Skeletal muscle satellite cell (primary cell): ENCODE results near the gene C1QTNF6.

Experiments used
- H3K27me3 ChIP-seq: 2 replicates; pipeline ENCODE4 v1.7.0; 2013; ENCODE audit warnings: low read length; ENCODE audit not compliant: control insufficient read depth, insufficient read depth
- H3K36me3 ChIP-seq: 2 replicates; pipeline ENCODE4 v1.7.0; 2013; ENCODE audit warnings: mild to moderate bottlenecking, control low read depth, low read length; ENCODE audit not compliant: insufficient read depth
- H3K4me1 ChIP-seq: 2 replicates; pipeline ENCODE4 v1.7.0; 2013; ENCODE audit warnings: low read length; ENCODE audit not compliant: control insufficient read depth, insufficient read depth
- H3K4me2 ChIP-seq: 2 replicates; pipeline ENCODE4 v1.7.0; 2013; ENCODE audit warnings: mild to moderate bottlenecking, low read length
- H3K4me3 ChIP-seq: 2 replicates; pipeline ENCODE4 v1.7.0; 2013; ENCODE audit warnings: low read length
- H3K9ac ChIP-seq: 2 replicates; pipeline ENCODE4 v1.7.0; 2013; ENCODE audit warnings: mild to moderate bottlenecking, low read depth, low read length, moderate library complexity
- H3K9me3 ChIP-seq: replicated peaks from 2 replicates; pipeline ENCODE4 v1.7.0; 2013; ENCODE audit warnings: mild to moderate bottlenecking, control low read depth, low read length

The C1QTNF6 gene

DNA sequence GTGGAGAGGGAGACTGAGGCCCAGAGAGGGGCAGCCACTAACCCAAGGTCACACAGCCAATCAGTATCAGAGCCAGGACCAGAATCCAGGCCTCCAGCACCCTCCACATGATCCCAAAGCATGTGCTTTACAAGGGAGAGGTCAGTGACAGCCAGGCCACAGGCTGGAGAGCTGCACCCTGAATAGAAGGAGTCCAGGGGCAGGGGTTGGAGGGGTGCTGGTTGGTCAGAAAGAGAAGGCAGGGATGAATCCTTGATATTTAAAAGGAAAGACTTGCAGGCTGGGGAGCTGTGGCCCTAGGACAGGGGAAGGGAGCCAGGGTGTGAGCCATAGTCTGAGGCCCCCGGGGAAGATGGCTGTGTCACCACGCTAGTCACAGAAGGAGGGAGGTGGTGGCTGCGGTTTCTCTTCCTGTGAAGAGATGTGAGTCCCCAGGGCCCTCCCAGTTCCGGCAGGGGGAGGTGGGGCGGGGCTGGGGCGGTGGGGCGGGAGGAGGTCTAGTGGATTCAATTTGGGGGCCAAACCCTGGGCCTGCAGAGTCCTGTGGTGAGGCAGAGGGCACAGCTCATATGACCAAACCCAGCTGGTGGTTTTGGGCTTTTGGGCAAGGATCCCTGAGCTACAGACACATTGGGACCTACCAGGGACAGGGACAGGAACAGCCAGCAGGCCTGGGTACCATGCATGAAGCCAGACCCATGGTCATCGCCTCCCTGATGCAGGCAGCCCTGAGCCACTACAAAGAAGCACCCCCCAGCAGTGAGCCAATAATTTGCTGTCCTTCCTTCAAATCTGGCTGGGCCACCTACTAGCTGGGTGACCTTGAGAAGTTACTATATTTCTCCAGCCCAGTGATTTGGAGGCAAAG is 42.0 kb upstream of the C1QTNF6 start:
- peaks cover 28% of the 10 kb centered on the region for H3K27me3 ChIP-seq
- no peaks in the 10 kb centered on the region for H3K36me3 ChIP-seq
- peaks cover 22% of the 10 kb centered on the region for H3K4me1 ChIP-seq
- no peak overlapping the region for H3K9ac ChIP-seq
- H3K9me3 ChIP-seq: no peaks in the 10 kb centered on the region
- no peak overlapping the region for H3K4me3 ChIP-seq
- H3K4me2 ChIP-seq: no peak overlapping the region

DNA sequence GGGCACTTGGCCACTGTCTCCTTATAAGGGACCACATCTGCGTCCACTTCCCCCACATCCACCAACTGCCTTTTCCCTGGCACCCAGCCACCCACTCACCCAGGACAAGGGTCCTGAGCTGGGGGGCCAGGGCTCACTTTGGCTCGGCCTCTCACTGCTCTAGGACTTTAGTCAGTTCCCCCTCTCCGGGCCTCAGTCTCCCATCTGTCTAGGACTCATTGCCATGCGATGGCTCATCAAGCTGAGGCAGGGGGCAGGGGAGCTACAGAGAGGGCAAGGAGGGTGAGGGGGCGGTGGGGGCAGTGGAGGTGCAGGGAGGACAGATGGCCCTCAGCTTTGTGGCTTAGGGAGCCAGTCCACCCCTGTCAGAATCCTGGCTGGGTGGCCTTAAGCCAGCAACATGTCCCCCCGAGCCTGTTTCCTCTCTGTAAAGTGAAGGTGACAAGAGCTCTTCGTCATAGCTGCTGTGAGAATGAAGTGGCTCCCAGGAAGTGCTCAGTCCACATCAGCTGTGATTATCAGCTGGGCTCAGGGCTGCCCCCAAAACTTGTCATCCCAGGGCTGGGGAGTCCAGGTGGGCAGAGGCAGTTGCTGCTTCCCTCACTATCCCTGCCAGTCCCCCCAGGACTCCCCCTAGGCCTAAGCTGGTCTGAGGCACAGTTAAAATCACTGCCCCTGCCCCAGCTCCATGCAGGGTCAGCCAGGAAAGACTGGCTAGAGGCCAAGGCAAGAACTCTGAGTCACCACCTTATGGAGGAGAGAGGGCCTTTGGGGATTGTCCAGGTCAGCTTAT is 41.2 kb upstream of the C1QTNF6 start:
- no peak overlapping the region for H3K4me3 ChIP-seq
- H3K36me3 ChIP-seq: no peaks in the 10 kb centered on the region
- H3K27me3 ChIP-seq: peaks cover 23% of the 10 kb centered on the region
- H3K9me3 ChIP-seq: no peaks in the 10 kb centered on the region
- H3K4me2 ChIP-seq: no peak overlapping the region
- no peak overlapping the region for H3K9ac ChIP-seq
- peaks cover 22% of the 10 kb centered on the region for H3K4me1 ChIP-seq

DNA sequence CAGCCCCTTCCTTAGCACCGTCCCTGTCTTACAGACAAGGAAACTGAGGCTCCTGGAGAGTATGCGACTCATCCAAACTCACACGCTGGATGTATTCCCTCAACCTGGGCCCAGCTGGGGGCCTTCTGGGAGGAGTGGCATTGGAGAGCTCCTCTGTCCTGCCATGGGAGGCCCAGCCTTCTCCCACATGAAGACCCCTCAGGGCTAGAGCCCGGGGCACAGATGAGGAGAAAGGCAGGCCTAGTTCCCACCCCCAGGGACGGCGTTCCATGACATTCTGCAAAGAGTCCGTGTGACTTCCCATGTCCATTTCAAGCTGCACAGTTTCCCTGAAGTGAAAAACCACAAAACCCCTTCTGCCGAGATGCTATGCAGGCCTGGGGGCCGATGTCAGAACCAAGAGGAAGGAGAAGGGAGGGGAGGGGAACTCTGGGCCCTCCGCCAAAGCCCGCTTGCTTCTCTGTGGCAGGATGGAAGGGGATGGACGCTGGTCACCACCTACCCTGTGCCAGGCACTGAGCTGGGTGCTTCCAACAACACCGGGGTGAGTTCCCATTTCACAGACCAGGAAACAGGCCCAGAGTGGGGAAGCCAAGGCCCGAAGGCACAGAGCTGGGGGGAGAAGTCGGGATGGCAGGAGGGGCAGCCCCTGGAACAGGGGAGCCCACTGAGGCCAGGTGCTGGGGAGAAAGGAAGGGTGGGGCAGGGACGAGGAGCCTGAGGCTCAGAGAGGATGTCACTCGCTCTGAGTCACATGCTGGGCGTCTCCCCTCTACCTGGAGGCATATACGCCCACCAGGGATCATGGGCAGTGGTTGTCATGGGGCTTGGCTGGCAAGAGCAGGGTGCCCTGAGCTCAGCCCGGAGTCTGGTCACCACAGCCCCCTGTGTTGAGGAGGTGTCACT is 40.3 kb upstream of the C1QTNF6 start:
- Histone ChIP-seq H3K27me3 (peaks cover 21% of the 10 kb centered on the region), H3K4me3 (no peak overlapping the region), H3K4me1 (peaks cover 22% of the 10 kb centered on the region), H3K4me2 (no peak overlapping the region), H3K9me3 (no peaks in the 10 kb centered on the region), H3K36me3 (no peaks in the 10 kb centered on the region), H3K9ac (no peak overlapping the region)

DNA sequence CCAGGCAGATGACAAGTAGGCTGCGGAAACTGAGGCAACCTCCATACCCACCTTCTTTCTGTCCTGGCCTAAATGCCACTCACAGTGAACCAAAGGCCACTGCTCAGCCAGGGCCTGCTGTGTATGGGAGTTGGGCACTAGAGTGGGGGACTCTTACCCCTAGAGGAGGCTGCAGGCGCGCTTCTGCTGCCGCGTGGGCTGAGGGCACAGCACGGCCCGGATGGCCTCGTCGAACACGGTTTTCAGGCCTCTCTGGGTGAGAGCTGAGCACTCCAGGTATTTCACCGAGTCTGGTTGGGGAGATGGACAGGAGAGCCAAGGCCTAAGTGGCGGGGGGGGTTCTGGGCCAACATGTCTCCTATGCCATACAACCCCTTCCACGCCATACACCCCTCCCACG is 38.5 kb upstream of the C1QTNF6 start:
- H3K27me3 ChIP-seq: peaks cover 16% of the 10 kb centered on the region
- H3K36me3 ChIP-seq: no peaks in the 10 kb centered on the region

DNA sequence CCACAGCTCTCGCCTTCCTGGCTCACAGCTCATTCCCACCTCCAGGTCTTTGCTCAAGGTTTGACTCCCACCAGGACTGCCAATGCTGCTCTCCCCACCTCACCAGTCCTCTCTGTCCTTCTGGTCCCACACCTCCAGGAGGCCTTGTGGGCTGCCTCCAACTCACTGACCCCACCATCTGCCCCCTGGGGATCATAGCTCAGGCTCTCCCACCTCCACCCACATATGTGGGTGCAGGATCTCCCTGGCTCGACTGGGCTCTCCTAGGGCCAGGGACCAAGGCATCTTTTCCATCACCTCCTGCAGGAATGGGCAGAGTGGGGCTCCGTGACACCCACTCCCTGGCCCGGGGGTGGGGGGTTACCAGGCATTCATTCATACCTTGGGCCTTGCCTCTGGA is 38.0 kb upstream of the C1QTNF6 start:
- no peaks in the 10 kb centered on the region for H3K9me3 ChIP-seq
- no peaks in the 10 kb centered on the region for H3K36me3 ChIP-seq
- no peak overlapping the region for H3K9ac ChIP-seq
- peaks cover 22% of the 10 kb centered on the region for H3K4me1 ChIP-seq
- no peak overlapping the region for H3K4me3 ChIP-seq
- peaks cover 18% of the 10 kb centered on the region for H3K27me3 ChIP-seq
- H3K4me2 ChIP-seq: no peak overlapping the region

More for the DNA sequence above, 38.5 kb upstream of the C1QTNF6 start:
- Histone ChIP-seq H3K9ac (no peak overlapping the region), H3K9me3 (no peaks in the 10 kb centered on the region), H3K4me1 (peaks cover 22% of the 10 kb centered on the region), H3K4me3 (no peak overlapping the region), H3K4me2 (no peak overlapping the region)

DNA sequence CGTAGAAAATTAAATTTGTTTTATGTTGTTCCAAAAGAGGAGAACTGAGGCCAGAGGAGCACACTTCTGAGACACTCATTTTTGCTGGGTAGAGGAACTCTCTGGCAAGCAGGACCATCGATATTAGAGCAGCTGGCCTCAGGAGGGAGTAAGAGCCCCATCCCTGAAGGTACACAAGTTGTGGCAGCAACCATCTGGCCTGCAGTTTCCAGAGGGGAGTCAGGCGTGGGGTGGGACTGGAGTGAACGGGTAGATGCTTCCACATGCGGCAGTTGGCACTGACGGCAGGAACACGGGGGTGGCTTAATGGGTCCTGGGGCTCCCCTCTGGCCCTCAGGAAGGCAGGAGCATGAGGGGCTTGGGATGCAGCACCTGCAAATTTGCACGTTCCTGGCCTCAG is 37.4 kb upstream of the C1QTNF6 start:
- Histone ChIP-seq H3K4me3 (no peak overlapping the region), H3K9me3 (no peaks in the 10 kb centered on the region), H3K9ac (no peak overlapping the region), H3K4me1 (peaks cover 22% of the 10 kb centered on the region), H3K27me3 (peaks cover 24% of the 10 kb centered on the region), H3K36me3 (no peaks in the 10 kb centered on the region), H3K4me2 (no peak overlapping the region)

DNA sequence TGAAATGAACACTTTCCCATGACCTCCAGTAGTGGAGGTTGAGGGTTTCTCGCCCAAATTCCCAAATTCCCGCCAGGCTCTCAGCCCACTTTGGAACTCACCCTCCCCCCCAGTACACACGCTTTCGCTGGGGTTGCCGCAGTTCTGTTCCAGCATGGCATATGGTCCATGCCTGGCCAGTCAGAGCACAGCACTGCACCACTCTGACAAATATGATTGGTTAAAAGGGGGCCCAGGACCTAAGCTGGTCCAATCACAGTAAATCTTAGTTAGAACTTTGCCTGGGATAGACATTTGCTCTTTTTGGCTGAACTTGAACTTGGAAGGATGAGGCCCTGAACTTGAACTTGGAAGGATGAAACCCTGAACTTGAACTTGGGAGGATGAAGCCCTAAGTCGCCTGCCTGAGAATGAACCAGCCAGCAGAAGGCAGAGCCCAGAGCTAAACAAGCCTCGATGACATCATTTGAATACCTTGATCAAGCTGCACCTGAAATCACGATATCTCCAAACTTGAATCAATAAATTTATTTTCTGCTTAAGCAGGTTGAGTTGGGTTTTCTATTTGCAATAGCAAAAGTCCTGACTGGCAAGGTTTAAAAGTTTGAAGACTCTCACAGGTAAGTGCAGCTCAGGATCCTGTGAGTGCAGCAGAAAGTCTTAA is 36.8 kb upstream of the C1QTNF6 start:
- H3K9ac ChIP-seq: no peak overlapping the region
- no peaks in the 10 kb centered on the region for H3K9me3 ChIP-seq
- H3K4me3 ChIP-seq: no peak overlapping the region
- no peak overlapping the region for H3K4me2 ChIP-seq
- H3K27me3 ChIP-seq: peaks cover 28% of the 10 kb centered on the region
- H3K36me3 ChIP-seq: no peaks in the 10 kb centered on the region
- H3K4me1 ChIP-seq: peaks cover 17% of the 10 kb centered on the region

DNA sequence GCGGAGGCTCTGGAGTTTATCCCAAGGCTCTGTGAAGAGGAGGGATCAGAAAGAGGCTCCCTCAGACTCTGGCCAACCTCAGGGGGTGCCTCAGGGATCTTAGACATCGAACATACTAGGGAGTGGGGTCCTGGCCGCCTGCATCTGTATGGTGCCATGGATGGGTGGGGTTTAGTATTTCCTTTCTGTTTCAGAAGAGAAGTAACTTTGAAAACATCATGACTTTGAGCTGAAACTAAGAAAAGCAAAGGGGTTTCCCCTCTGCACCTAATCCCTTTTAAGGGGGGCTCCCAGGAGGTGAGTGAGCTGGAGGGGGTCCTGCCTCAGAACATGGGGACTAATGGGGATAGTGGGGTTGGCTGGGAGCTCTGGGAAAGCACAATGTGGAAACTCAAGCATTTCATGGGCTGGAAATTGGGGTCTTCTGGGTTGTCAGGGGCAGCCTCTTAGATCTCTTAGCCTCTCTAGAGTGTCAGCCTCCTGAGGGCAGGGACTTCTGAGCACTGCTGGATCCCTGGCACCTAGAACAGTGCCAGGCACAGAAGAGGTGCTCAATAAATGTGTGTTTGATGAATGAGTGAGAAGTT is 36.0 kb upstream of the C1QTNF6 start:
- H3K36me3 ChIP-seq: no peaks in the 10 kb centered on the region
- peaks cover 9% of the 10 kb centered on the region for H3K4me1 ChIP-seq
- H3K27me3 ChIP-seq: peaks cover 36% of the 10 kb centered on the region
- no peak overlapping the region for H3K9ac ChIP-seq
- H3K4me3 ChIP-seq: no peak overlapping the region
- no peak overlapping the region for H3K4me2 ChIP-seq
- no peaks in the 10 kb centered on the region for H3K9me3 ChIP-seq

DNA sequence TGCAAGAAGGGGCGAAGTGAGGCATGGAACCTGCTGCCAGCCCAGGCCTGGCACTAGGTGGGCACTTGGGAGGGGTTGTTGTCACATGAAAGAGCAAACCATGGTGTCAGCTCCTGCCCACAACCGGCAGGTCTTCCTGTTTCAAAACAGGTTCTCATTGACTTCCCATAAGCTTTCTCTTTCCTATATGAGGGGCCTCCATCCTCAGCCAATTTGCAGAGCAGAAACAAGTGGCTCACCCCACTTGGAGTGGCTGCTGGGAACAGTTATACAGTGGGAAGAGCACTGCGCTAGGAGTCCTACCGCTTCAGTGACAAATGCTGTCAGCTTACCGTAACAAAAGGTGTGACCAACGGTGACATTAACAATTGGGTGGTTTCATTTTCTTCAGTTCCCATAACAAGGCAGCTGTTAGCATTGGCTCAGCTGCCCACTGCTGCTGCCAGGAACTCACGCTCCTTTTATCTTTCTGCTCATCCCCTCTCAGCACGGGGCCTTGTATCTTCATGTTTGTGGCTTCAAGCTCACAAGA is 34.5 kb upstream of the C1QTNF6 start:
- Histone ChIP-seq H3K27me3 (peaks cover 48% of the 10 kb centered on the region), H3K9ac (no peak overlapping the region), H3K4me2 (no peak overlapping the region), H3K4me1 (no peaks in the 10 kb centered on the region), H3K9me3 (no peaks in the 10 kb centered on the region), H3K4me3 (no peak overlapping the region), H3K36me3 (no peaks in the 10 kb centered on the region)

DNA sequence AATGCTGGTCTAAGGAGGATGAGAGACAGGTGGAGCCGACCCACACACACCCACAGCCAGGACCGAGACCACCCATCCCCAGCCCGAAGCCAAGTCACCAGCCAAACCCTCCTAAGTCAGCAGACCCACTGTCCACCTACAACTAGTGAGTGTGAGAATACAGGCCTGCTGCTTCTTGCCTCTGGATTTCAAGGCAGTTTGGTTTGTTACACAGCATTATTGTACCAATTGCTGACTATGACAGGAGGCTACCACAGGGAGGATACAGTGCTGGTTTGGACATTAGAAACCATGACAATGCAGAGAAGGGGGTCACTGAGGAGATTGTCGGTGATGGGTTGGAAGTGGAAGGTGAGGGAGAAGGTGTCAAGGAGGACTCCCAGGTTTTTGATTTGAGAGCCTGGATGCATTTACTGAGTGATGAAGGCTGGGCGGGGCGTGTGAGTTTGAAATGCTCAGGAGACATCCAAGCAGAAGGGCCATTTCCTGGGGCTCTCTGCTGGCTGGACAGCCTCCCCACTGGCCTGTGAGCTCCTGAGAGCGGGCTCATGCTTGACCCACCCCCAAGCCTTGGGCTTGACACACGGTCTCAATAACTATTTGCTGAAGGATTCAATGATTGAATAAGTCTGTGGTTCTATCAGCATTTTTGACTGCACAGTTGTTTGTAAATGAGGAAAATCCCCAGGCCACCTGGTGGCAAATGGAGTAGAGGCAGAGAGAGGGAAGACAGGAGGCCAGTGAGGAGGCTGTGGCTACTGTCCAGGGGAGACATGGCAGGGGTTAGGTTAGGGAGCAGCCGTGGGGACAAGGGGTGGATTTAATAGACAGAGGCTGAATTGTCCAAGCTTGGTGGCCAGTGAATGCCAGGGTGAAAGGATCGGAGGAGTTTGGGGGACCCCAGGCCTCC is 33.6 kb upstream of the C1QTNF6 start:
- peaks cover 55% of the 10 kb centered on the region for H3K27me3 ChIP-seq
- no peak overlapping the region for H3K4me2 ChIP-seq
- H3K9ac ChIP-seq: no peak overlapping the region
- no peak overlapping the region for H3K4me3 ChIP-seq
- no peaks in the 10 kb centered on the region for H3K36me3 ChIP-seq
- H3K4me1 ChIP-seq: no peaks in the 10 kb centered on the region
- no peaks in the 10 kb centered on the region for H3K9me3 ChIP-seq
